HEK293 (cell line): ENCODE data around the gene ARHGAP42.

Source experiments
- CTCF ChIA-PET: fragments of 350-600 bp; formaldehyde crosslinking; extraction: SDS; loops from one replicate; lab custom pipeline; 2021; ENCODE audit warnings: antibody characterized with exemption; lab: Yijun Ruan, JAX
- POLR2A ChIA-PET: fragments of 300-600 bp; formaldehyde crosslinking; extraction: SDS; loops from one replicate; lab custom pipeline; 2020; ENCODE audit warnings: antibody characterized with exemption, inconsistent platforms; lab: Yijun Ruan, JAX
- H3K27ac ChIP-seq: fragments of 200-500 bp; sonication (Bioruptor generic); 2 replicates; pipeline ENCODE4 v1.5.1; 2014; ENCODE audit warnings: low read depth, low read length, control low read depth, inconsistent platforms; ENCODE audit errors: extremely low read depth
- H3K36me3 ChIP-seq, 2 experiments: fragments of 200-500 bp in 1 of 2; sonication (Bioruptor generic) in 1 of 2; 1 replicate in 1 of 2; 2 replicates in 1 of 2; pipeline ENCODE4 v1.5.1; 2014 to 2017; ENCODE audit warnings: inconsistent platforms in 2 of 2, low read length in 2 of 2; ENCODE audit not compliant: control insufficient read depth in 2 of 2, insufficient read depth in 1 of 2
- H3K4me1 ChIP-seq: fragments of 200-500 bp; sonication (Bioruptor generic); 2 replicates; pipeline ENCODE4 v1.5.1; 2014; ENCODE audit warnings: mild to moderate bottlenecking, low read length, inconsistent platforms; ENCODE audit not compliant: control insufficient read depth, insufficient read depth
- H3K4me3 ChIP-seq: 2 replicates; pipeline ENCODE4 v1.5.1; 2011; ENCODE audit warnings: low read depth, mild to moderate bottlenecking, control low read depth, low read length, moderate library complexity
- H3K9me3 ChIP-seq: fragments of 200-500 bp; sonication (Bioruptor generic); 2 replicates; pipeline ENCODE4 v1.5.1; 2014; ENCODE audit warnings: low read depth, low read length, inconsistent platforms; ENCODE audit not compliant: control insufficient read depth, insufficient read depth
- GLI2 ChIP-seq: fragments of 450-650 bp; formaldehyde crosslinking; IDR thresholded peaks from 2 replicates; pipeline ENCODE4; 2017; ENCODE audit warnings: missing biosample characterization, missing genetic modification characterization, low read depth, borderline replicate concordance
- KLF9 ChIP-seq: fragments of 450-650 bp; formaldehyde crosslinking; IDR thresholded peaks from 2 replicates; pipeline ENCODE4 v1.5.1; 2016; ENCODE audit warnings: missing biosample characterization, missing genetic modification characterization, low read depth
- PRDM1 ChIP-seq: fragments of 450-650 bp; formaldehyde crosslinking; IDR thresholded peaks from 2 replicates; pipeline ENCODE4; 2016; ENCODE audit warnings: missing biosample characterization, missing genetic modification characterization
- SP2 ChIP-seq: fragments of 450-650 bp; formaldehyde crosslinking; IDR thresholded peaks from 2 replicates; pipeline ENCODE4 v1.5.1; 2016; ENCODE audit warnings: missing biosample characterization, missing genetic modification characterization
- TRIM28 ChIP-seq: IDR thresholded peaks from 2 replicates; pipeline ENCODE4 v1.6.1; 2011; ENCODE audit warnings: low read length, control low read depth, borderline replicate concordance
- ZBTB1 ChIP-seq: fragments of 450-650 bp; formaldehyde crosslinking; IDR thresholded peaks from 2 replicates; pipeline ENCODE4 v1.5.1; 2016; ENCODE audit warnings: missing biosample characterization, missing genetic modification characterization
- ZBTB17 ChIP-seq: fragments of 450-650 bp; formaldehyde crosslinking; IDR thresholded peaks from 2 replicates; pipeline ENCODE4 v1.5.1; 2016; ENCODE audit warnings: missing biosample characterization, missing genetic modification characterization
- ZBTB20 ChIP-seq: fragments of 450-650 bp; formaldehyde crosslinking; IDR thresholded peaks from 2 replicates; pipeline ENCODE4 v1.5.1; 2016; ENCODE audit warnings: missing biosample characterization, missing genetic modification characterization
- ZFP69B ChIP-seq: fragments of 450-650 bp; formaldehyde crosslinking; IDR thresholded peaks from 2 replicates; pipeline ENCODE4 v1.5.1; 2016; ENCODE audit warnings: missing biosample characterization, missing genetic modification characterization
- ZNF10 ChIP-seq: fragments of 450-650 bp; formaldehyde crosslinking; IDR thresholded peaks from 2 replicates; pipeline ENCODE4 v1.5.1; 2017; ENCODE audit warnings: missing biosample characterization, missing genetic modification characterization
- ZNF146 ChIP-seq: fragments of 450-650 bp; formaldehyde crosslinking; IDR thresholded peaks from 2 replicates; pipeline ENCODE4 v1.5.1; 2016; ENCODE audit warnings: missing biosample characterization, missing genetic modification characterization
- ZNF155 ChIP-seq: fragments of 450-650 bp; formaldehyde crosslinking; IDR thresholded peaks from 2 replicates; pipeline ENCODE4 v1.5.1; 2016; ENCODE audit warnings: missing biosample characterization, missing genetic modification characterization
- ZNF16 ChIP-seq: fragments of 450-650 bp; formaldehyde crosslinking; IDR thresholded peaks from 2 replicates; pipeline ENCODE4 v1.5.1; 2016; ENCODE audit warnings: low read depth, missing biosample characterization, missing genetic modification characterization
- ZNF184 ChIP-seq: fragments of 450-650 bp; IDR thresholded peaks from 2 replicates; pipeline ENCODE4 v1.5.1; 2018; ENCODE audit warnings: missing biosample characterization, mild to moderate bottlenecking, missing genetic modification characterization
- ZNF311 ChIP-seq: fragments of 450-650 bp; formaldehyde crosslinking; IDR thresholded peaks from 2 replicates; pipeline ENCODE4 v1.5.1; 2017; ENCODE audit warnings: missing biosample characterization, missing genetic modification characterization, borderline replicate concordance
- ZNF354C ChIP-seq: fragments of 450-650 bp; formaldehyde crosslinking; IDR thresholded peaks from 2 replicates; pipeline ENCODE4 v1.5.1; 2016; ENCODE audit warnings: missing biosample characterization, missing genetic modification characterization, low read depth, borderline replicate concordance
- ZNF366 ChIP-seq: fragments of 450-650 bp; formaldehyde crosslinking; conservative IDR thresholded peaks from 2 replicates; pipeline ENCODE4 v1.5.1; 2016; ENCODE audit warnings: missing biosample characterization, missing genetic modification characterization
- ZNF391 ChIP-seq: fragments of 450-650 bp; formaldehyde crosslinking; IDR thresholded peaks from 2 replicates; pipeline ENCODE4 v1.5.1; 2016; ENCODE audit warnings: low read depth, missing biosample characterization, missing genetic modification characterization, borderline replicate concordance
- ZNF585B ChIP-seq: fragments of 450-650 bp; formaldehyde crosslinking; IDR thresholded peaks from 2 replicates; pipeline ENCODE4 v1.5.1; 2016; ENCODE audit warnings: missing biosample characterization, missing genetic modification characterization
- ZNF76 ChIP-seq: fragments of 450-650 bp; formaldehyde crosslinking; IDR thresholded peaks from 2 replicates; pipeline ENCODE4; 2016; ENCODE audit warnings: low read depth, missing biosample characterization, missing genetic modification characterization, borderline replicate concordance
- ZNF830 ChIP-seq: fragments of 450-650 bp; IDR thresholded peaks from 2 replicates; pipeline ENCODE4 v1.5.0; 2018; ENCODE audit warnings: missing biosample characterization, missing genetic modification characterization, low read depth, mild to moderate bottlenecking, moderate library complexity
- TF ChIP-seq, protein P1 (sequence below): fragments of 450-650 bp; formaldehyde crosslinking; IDR thresholded peaks from 2 replicates; pipeline ENCODE4 v1.5.1; 2016; ENCODE audit warnings: missing biosample characterization, missing genetic modification characterization
- TF ChIP-seq, protein P2 (sequence below): fragments of 450-650 bp; formaldehyde crosslinking; IDR thresholded peaks from 2 replicates; pipeline ENCODE4 v1.5.0; 2017; ENCODE audit warnings: missing biosample characterization, missing genetic modification characterization, borderline replicate concordance
- TF ChIP-seq, protein P3 (sequence below): fragments of 450-650 bp; formaldehyde crosslinking; IDR thresholded peaks from 2 replicates; pipeline ENCODE4 v1.5.1; 2017; ENCODE audit warnings: missing biosample characterization, missing genetic modification characterization
- TF ChIP-seq, protein P4 (sequence below): fragments of 450-650 bp; formaldehyde crosslinking; IDR thresholded peaks from 2 replicates; pipeline ENCODE4 v1.5.1; 2016; ENCODE audit warnings: missing biosample characterization, missing genetic modification characterization
- TF ChIP-seq, protein P5 (sequence below): fragments of 450-650 bp; formaldehyde crosslinking; IDR thresholded peaks from 2 replicates; pipeline ENCODE4 v1.5.1; 2016; ENCODE audit warnings: missing biosample characterization, missing genetic modification characterization, low read depth

ARHGAP42 gene

DNA sequence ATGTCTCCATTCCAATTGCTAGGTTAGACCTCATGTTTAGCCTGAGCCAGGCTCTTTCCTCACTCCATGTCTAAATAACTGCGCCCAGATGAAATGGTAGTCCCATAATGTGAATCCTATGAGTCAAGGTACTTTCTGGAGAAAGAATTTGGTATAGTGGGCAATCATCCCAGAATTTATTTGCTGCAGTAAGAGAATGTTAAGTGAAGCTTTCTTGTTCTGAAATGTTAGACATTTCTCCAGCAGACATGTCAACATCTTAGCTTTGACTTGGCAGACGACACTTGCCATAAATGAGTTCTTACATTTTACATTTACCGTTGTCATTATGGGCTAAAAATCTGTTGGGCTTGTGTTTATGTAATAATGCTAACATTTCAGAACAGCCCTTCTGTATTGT lies 277.3 kb downstream of the ARHGAP42 start (continued):
- TF ChIP-seq, protein P1, sequence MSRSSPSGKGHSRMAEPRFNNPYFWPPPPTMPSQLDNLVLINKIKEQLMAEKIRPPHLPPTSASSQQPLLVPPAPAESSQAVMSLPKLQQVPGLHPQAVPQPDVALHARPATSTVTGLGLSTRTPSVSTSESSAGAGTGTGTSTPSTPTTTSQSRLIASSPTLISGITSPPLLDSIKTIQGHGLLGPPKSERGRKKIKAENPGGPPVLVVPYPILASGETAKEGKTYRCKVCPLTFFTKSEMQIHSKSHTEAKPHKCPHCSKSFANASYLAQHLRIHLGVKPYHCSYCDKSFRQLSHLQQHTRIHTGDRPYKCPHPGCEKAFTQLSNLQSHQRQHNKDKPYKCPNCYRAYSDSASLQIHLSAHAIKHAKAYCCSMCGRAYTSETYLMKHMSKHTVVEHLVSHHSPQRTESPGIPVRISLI = no peak
- TF ChIP-seq ZNF354C (tag by site-specific recombination) = no peak
- no peak for TF ChIP-seq ZNF155 (tag by site-specific recombination)

DNA sequence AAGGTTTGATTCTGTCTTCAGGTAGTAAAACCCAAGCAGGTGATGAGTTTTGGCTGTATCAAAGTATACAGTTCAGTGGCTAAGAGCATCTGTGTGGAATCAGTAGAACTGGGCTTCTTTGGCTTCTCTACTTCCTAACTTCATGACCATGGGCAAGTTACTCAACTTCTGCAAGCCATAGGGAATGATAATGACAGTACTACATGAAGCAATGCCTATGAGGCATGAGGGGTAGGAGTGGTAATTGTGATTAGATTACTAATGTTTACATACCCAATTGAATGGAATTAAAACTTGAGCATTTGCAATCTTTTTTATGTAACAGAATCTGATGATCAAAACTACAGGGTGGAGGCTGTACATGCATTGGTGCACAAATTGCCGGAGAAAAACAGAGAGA lies 278.3 kb downstream of the ARHGAP42 start:
- Histone ChIP-seq H3K4me1 (no peaks in the 10 kb centered on the region), H3K36me3 (peaks cover 0 to 27% of the 10 kb centered on the region in 2 experiments; a peak in 1 of 3 replicates), H3K9me3 (no peaks in the 10 kb centered on the region), H3K27ac (no peak overlapping the region), H3K4me3 (no peak overlapping the region)
- ChIA-PET CTCF (no interaction called here), POLR2A (no interaction called here)
- TF ChIP-seq ZBTB1 (tag by site-specific recombination) (no peak), ZNF184 (tag by site-specific recombination) (no peak), ZNF76 (tag by site-specific recombination) (no peak), TRIM28 (no peak), ZNF146 (no peak), ZFP69B (tag by site-specific recombination) (no peak), ZNF366 (tag by site-specific recombination) (no peak), ZNF16 (no peak), ZNF311 (tag by site-specific recombination) (no peak), ZNF585B (tag by site-specific recombination) (no peak), GLI2 (tag by site-specific recombination) (no peak), ZBTB20 (tag by site-specific recombination) (no peak), ZNF830 (no peak), PRDM1 (tag by site-specific recombination) (no peak), ZNF354C (tag by site-specific recombination) (no peak), ZNF391 (tag by site-specific recombination) (no peak)
- TF ChIP-seq, protein P2, sequence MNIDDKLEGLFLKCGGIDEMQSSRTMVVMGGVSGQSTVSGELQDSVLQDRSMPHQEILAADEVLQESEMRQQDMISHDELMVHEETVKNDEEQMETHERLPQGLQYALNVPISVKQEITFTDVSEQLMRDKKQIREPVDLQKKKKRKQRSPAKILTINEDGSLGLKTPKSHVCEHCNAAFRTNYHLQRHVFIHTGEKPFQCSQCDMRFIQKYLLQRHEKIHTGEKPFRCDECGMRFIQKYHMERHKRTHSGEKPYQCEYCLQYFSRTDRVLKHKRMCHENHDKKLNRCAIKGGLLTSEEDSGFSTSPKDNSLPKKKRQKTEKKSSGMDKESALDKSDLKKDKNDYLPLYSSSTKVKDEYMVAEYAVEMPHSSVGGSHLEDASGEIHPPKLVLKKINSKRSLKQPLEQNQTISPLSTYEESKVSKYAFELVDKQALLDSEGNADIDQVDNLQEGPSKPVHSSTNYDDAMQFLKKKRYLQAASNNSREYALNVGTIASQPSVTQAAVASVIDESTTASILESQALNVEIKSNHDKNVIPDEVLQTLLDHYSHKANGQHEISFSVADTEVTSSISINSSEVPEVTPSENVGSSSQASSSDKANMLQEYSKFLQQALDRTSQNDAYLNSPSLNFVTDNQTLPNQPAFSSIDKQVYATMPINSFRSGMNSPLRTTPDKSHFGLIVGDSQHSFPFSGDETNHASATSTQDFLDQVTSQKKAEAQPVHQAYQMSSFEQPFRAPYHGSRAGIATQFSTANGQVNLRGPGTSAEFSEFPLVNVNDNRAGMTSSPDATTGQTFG (tag by site-specific recombination) = no peak

DNA sequence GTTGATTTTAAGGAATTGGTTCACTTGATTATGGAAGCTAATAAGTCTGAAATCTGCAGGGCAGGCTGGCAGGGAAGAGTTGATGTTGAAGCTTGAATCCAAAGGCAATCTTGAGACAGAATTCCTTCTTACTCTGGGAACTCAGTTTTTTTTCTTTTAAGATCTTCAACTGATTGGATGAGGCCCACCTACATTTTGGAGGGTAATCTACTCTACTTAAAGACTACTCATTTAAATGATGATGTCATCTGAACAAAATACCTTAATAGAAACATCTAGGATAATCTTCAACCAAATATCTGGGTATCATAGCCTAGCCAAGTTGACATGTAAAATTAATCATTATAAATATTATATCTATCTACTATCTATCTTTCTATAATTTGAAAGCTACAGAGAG lies 279.3 kb downstream of the ARHGAP42 start:
- Histone ChIP-seq H3K9me3 (no peaks in the 10 kb centered on the region), H3K4me3 (no peak overlapping the region), H3K4me1 (no peaks in the 10 kb centered on the region), H3K36me3 (peaks cover 0 to 27% of the 10 kb centered on the region in 2 experiments; a peak in 1 of 3 replicates), H3K27ac (no peak overlapping the region)
- ChIA-PET POLR2A (no interaction called here), CTCF (interaction anchor here (0.8 kb wide), 1 partner anchor 11 kb away, joined by 3 read pairs; no protein-coding TSS in a partner anchor)
- TF ChIP-seq, protein P3, sequence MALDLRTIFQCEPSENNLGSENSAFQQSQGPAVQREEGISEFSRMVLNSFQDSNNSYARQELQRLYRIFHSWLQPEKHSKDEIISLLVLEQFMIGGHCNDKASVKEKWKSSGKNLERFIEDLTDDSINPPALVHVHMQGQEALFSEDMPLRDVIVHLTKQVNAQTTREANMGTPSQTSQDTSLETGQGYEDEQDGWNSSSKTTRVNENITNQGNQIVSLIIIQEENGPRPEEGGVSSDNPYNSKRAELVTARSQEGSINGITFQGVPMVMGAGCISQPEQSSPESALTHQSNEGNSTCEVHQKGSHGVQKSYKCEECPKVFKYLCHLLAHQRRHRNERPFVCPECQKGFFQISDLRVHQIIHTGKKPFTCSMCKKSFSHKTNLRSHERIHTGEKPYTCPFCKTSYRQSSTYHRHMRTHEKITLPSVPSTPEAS (tag by site-specific recombination) = no peak
- TF ChIP-seq, protein P4, sequence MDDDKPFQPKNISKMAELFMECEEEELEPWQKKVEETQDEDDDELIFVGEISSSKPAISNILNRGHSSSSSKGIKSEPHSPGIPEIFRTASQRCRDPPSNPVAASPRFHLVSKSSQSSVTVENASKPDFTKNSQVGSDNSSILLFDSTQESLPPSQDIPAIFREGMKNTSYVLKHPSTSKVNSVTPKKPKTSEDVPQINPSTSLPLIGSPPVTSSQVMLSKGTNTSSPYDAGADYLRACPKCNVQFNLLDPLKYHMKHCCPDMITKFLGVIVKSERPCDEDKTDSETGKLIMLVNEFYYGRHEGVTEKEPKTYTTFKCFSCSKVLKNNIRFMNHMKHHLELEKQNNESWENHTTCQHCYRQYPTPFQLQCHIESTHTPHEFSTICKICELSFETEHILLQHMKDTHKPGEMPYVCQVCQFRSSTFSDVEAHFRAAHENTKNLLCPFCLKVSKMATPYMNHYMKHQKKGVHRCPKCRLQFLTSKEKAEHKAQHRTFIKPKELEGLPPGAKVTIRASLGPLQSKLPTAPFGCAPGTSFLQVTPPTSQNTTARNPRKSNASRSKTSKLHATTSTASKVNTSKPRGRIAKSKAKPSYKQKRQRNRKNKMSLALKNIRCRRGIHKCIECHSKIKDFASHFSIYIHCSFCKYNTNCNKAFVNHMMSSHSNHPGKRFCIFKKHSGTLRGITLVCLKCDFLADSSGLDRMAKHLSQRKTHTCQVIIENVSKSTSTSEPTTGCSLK (tag by site-specific recombination) = no peak
- TF ChIP-seq SP2 (tag by site-specific recombination) (no peak), KLF9 (tag by site-specific recombination) (no peak), ZBTB17 (tag by site-specific recombination) (no peak), ZNF10 (peak; percentile 68; the same call in 1 of the 2 replicates)
- TF ChIP-seq, protein P5, sequence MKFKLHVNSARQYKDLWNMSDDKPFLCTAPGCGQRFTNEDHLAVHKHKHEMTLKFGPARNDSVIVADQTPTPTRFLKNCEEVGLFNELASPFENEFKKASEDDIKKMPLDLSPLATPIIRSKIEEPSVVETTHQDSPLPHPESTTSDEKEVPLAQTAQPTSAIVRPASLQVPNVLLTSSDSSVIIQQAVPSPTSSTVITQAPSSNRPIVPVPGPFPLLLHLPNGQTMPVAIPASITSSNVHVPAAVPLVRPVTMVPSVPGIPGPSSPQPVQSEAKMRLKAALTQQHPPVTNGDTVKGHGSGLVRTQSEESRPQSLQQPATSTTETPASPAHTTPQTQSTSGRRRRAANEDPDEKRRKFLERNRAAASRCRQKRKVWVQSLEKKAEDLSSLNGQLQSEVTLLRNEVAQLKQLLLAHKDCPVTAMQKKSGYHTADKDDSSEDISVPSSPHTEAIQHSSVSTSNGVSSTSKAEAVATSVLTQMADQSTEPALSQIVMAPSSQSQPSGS (tag by site-specific recombination) = peak; percentile 44; the same call in 1 of the 2 replicates
